ENCODE data around the gene KLHL26. TPM values are rescaled to one million over a fixed set of nuclear protein-coding genes. Genes with fewer than 3 reads are reported as not detected.

Gene KLHL26
- total RNA-seq, 4 donors from 2014 or later = 3.8 to 22.2 (median 6.9) TPM

GRCh38 chr19:18718015-18718526, 81.2 kb downstream of the KLHL26 start:
- H3K9me3 ChIP-seq = no peaks in the 10 kb centered on the region
- no peaks in the 10 kb centered on the region for H3K36me3 ChIP-seq
- intact Hi-C loops (cut with DNase I; ENCODE audit: low total_unique reads) = no loop called here
- H3K27ac ChIP-seq = no peak overlapping the region
- no peak for DNase-seq
- H3K4me1 ChIP-seq = no peaks in the 10 kb centered on the region
- TF ChIP-seq POLR2A (IDR thresholded peaks at IDR 0.05) = no peak
- TF ChIP-seq, protein P1, sequence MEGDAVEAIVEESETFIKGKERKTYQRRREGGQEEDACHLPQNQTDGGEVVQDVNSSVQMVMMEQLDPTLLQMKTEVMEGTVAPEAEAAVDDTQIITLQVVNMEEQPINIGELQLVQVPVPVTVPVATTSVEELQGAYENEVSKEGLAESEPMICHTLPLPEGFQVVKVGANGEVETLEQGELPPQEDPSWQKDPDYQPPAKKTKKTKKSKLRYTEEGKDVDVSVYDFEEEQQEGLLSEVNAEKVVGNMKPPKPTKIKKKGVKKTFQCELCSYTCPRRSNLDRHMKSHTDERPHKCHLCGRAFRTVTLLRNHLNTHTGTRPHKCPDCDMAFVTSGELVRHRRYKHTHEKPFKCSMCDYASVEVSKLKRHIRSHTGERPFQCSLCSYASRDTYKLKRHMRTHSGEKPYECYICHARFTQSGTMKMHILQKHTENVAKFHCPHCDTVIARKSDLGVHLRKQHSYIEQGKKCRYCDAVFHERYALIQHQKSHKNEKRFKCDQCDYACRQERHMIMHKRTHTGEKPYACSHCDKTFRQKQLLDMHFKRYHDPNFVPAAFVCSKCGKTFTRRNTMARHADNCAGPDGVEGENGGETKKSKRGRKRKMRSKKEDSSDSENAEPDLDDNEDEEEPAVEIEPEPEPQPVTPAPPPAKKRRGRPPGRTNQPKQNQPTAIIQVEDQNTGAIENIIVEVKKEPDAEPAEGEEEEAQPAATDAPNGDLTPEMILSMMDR (IDR thresholded peaks at IDR 0.05) = no peak
- no peaks in the 10 kb centered on the region for H3K27me3 ChIP-seq
- no peak overlapping the region for H3K4me3 ChIP-seq

DNA sequence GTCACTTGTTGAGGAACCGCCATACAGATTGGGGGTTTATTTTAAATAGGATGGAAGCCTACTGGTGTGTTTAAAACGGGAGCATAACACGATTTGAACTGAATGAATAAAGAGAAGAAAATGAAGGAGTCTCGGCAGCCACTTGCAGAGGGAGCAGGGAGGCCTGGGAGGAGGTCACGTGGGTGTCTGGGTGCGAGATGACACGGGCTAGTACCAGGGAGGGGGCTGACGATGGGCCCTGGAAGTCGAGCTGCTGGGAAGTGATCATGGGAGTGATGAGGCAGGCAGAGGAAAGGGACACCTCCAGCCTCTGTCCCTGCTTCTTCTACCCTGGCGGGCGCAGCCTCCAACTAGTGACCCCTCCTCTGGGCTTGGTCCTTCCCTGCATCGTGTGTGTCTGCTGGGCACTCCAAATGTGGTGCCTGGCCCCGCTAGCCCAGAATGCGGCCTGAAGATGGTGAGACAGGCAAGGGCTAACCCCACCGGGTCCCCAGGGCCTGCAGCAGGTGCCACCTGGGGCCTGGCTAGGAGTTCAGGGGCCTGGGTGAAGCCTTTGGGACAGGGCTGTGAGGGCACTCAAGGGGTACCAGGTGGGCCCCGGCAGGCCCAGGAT, 82.1 kb downstream of the KLHL26 start:
- Histone ChIP-seq H3K27me3 (no peaks in the 10 kb centered on the region), H3K4me3 (no peak overlapping the region), H3K4me1 (no peaks in the 10 kb centered on the region), H3K27ac (no peak overlapping the region), H3K9me3 (no peaks in the 10 kb centered on the region), H3K36me3 (no peaks in the 10 kb centered on the region)
- no peak for DNase-seq
- intact Hi-C loops (cut with DNase I; ENCODE audit: low total_unique reads) = no loop called here
- TF ChIP-seq POLR2A (IDR thresholded peaks at IDR 0.05) = no peak
- TF ChIP-seq, protein P1 (IDR thresholded peaks at IDR 0.05) = no peak

DNA sequence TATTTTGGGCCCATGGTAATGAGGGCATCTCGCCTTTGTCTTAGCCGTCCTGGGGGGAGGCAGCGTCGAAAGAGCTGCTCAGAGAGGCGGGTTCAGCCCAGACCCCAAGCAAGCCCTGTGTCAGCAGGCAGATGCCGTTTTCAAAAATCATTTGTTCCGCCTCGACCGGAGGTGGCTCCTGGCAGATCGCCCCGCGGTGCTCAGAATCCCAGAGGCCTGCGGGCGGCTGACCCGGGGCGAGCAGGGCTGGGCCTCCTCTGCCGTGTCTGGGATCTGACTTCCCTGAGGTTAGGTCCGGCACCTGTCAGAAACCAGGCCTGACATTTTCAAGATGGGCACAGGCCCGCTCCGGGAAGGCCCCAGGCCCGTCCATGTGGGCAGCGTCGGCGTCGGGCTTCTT, 82.7 kb downstream of the KLHL26 start:
- no peak for DNase-seq
- no peak overlapping the region for H3K27ac ChIP-seq
- no peaks in the 10 kb centered on the region for H3K9me3 ChIP-seq
- no peaks in the 10 kb centered on the region for H3K27me3 ChIP-seq
- intact Hi-C loops (cut with DNase I; ENCODE audit: low total_unique reads) = no loop called here
- no peaks in the 10 kb centered on the region for H3K4me1 ChIP-seq
- no peaks in the 10 kb centered on the region for H3K36me3 ChIP-seq
- no peak overlapping the region for H3K4me3 ChIP-seq
- TF ChIP-seq, protein P1 (IDR thresholded peaks at IDR 0.05) = no peak
- no peak for TF ChIP-seq POLR2A (IDR thresholded peaks at IDR 0.05)

Small RNA genes within 50 kb of the gene (small RNA-seq; reads per million reads assigned to genes)
- gene RN7SL155P = not detected

Other genes with a start within 250 kb of the KLHL26 start
- 1 to 10 TPM in 2 of 4 donors, under 1 TPM in 1, not detected in 1; 0.51 to 2.3 (median 1.9) TPM for gene LRRC25, start 239.4 kb upstream of the KLHL26 start, total RNA-seq
- gene SSBP4, start 217.6 kb upstream of the KLHL26 start, total RNA-seq = 100 to 1,000 TPM in 1 of 4 donors, 10 to 100 TPM in 3; 23.6 to 105 (median 54.8) TPM
- gene ISYNA1, start 198.9 kb upstream of the KLHL26 start, total RNA-seq = 100 to 1,000 TPM in 2 of 4 donors, 10 to 100 TPM in 2; 56.8 to 152 (median 106) TPM
- 10 to 100 TPM in 3 of 4 donors, 1 to 10 TPM in 1; 4.1 to 43.5 (median 21.7) TPM for gene ELL, start 115.0 kb upstream of the KLHL26 start, total RNA-seq
- gene FKBP8, start 93.5 kb upstream of the KLHL26 start, total RNA-seq = 100 to 1,000 TPM; 139 to 273 (median 205) TPM
- 100 to 1,000 TPM in 1 of 4 donors, 10 to 100 TPM in 3; 30.3 to 113 (median 82.5) TPM for gene KXD1, start 79.2 kb upstream of the KLHL26 start, total RNA-seq
- 1,000 to 10,000 TPM in 2 of 4 donors, 100 to 1,000 TPM in 2; 295 to 1,369 (median 721) TPM for gene UBA52, start 65.2 kb upstream of the KLHL26 start, total RNA-seq
- 100 to 1,000 TPM in 1 of 4 donors, 10 to 100 TPM in 3; 29.7 to 295 (median 74.2) TPM for gene REX1BD, start 48.2 kb upstream of the KLHL26 start, total RNA-seq
- under 1 TPM in 3 of 4 donors, not detected in 1; 0.26 to 0.69 (median 0.67) TPM for gene CRLF1, start 30.2 kb upstream of the KLHL26 start, total RNA-seq
- gene TMEM59L, start 24.2 kb upstream of the KLHL26 start, total RNA-seq = 1 to 10 TPM in 1 of 4 donors, under 1 TPM in 1, not detected in 2; 0.26 to 7.5 TPM
- gene CRTC1, start 46.7 kb downstream of the KLHL26 start, total RNA-seq = 10 to 100 TPM in 1 of 4 donors, 1 to 10 TPM in 3; 2.4 to 17.5 (median 6.7) TPM
- under 1 TPM in 1 of 4 donors, not detected in 3; 0.76 TPM for gene COMP, start 154.3 kb downstream of the KLHL26 start, total RNA-seq
- 100 to 1,000 TPM in 1 of 4 donors, 10 to 100 TPM in 3; 17.9 to 105 (median 43.7) TPM for gene UPF1, start 194.9 kb downstream of the KLHL26 start, total RNA-seq

All from uterus (tissue), 4 donors.